GM08714 (cell line): ENCODE data around the gene KLK10.
"Not testable (repeated sequence)": the region's sequence is repeated elsewhere in the genome, so short reads cannot be mapped to it uniquely, and the experiment has no call there.

ENCODE experiments used
- H3K4me3 ChIP-seq: fragments of 200-500 bp; sonication (Bioruptor generic); 2 replicates; pipeline ENCODE4 v1.5.1; 2014; ENCODE audit warnings: mild to moderate bottlenecking, low read length, inconsistent platforms
- ZNF274 ChIP-seq: IDR thresholded peaks from 2 replicates; pipeline ENCODE4 v1.6.1; 2012; ENCODE audit warnings: mild to moderate bottlenecking, low read depth, low read length

The KLK10 gene

DNA sequence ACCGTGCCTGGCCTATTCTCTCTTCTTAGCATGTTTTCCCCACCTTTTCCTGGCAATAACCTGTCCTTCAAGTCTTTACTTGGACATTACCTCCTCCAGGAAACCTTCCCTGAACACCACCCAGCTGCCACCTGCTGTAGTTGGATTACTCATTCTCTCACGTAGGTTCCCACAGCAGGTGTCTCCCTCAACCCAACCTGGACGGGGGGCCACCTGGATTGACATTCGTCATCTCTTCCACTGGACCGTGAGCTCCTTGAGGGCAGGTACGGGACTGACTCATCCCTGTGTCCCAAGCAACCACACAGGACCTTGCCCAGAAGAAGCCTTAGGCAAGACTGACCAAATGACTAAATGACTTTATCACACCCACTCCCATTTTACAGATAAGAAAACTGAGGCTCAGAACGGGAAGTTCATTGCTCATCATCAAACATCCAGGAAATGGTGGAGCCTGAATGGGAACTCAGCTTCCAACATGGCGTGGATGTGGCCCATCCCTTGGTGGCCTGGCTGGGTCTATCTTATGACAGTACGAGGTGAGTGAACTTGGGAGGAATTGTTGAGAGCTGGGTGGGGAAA, 46.6 kb downstream of the KLK10 start:
- TF ChIP-seq ZNF274, result no peak
- no peak overlapping the region for H3K4me3 ChIP-seq

GRCh38 chr19:50969810-50970209, 49.7 kb downstream of the KLK10 start:
- not testable (repeated sequence) for H3K4me3 ChIP-seq

GRCh38 chr19:50969413-50969760, 50.1 kb downstream of the KLK10 start, which contains the start of gene KLK6:
KLK6 (minus strand) TSS chr19:50969591; CDS start chr19:50968104, 1,487 bp downstream.
- no peak for TF ChIP-seq ZNF274

GRCh38 chr19:50968716-50969412, 50.6 kb downstream of the KLK10 start:
- H3K4me3 ChIP-seq, result no peak overlapping the region
- no peak for TF ChIP-seq ZNF274

More at GRCh38 chr19:50969413-50969760, 50.1 kb downstream of the KLK10 start, which contains the start of gene KLK6:
- no peak within 1 kb of the TSS for H3K4me3 ChIP-seq

- no peak overlapping the region for H3K4me3 ChIP-seq
- TF ChIP-seq ZNF274, result no peak
These were observed 51.4 kb downstream of the KLK10 start for GRCh38 chr19:50967929-50968715.

DNA sequence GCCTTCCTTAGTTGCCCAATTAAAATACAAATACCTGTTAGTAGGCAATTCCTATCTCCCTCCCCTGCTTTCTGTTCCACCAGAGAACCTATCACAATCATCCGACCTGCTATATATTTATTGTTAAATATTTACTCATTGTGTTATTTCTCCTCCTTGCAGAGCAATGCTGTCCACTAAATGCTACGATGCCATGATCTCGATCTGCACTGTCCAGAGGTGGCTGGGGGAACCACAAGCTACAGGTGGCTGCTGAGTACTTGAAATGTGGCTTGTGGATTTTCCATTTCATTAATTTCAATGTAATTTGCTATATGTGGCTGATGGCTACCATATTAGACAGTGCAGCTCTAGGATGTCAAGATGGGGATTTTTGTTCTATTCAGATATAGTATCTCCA, 55.2 kb downstream of the KLK10 start:
- TF ChIP-seq ZNF274, result no peak
- no peak overlapping the region for H3K4me3 ChIP-seq

DNA sequence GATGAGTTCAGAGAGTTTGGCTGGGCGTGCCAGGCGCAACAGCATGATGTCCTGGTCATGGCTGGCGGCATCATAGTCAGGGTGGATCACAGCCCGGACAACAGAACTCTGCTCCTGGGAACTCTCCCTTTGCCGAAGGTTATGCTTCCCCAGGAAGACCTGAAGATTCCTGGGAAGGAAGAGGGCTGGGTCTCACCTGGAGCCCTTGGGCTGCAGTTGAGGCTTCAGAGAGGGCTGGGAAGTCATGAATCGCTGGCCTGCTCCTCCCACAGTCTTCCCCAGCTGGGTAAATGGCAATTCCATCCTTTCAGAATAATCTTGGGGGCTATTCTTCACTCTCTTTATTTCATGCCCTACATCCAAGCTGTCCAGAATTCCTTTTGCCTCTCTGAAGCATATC, 56.1 kb downstream of the KLK10 start:
- TF ChIP-seq ZNF274, result no peak
- H3K4me3 ChIP-seq, result no peak overlapping the region
